Heart left ventricle (tissue), 16 donors: ENCODE measurements around the gene C9orf152. TPM values are rescaled to one million over a fixed set of nuclear protein-coding genes. Genes with fewer than 3 reads are reported as not detected.

ENCODE experiments used
- ATAC-seq, 4 donors: fragments of 200-7000 bp; cut with Tn5 transposase; one replicate each; pipeline ENCODE4 v1.9.1; 2020 to 2022; ENCODE audit warnings: moderate library complexity in 4 of 4, mild to moderate bottlenecking in 3 of 4, moderate number of reproducible peaks in 1 of 4
- DNase-seq, 5 donors: peaks; one replicate each; pipeline ENCODE4 v3.0.0-alpha.2; 2020
- H3K27ac ChIP-seq, 12 donors: fragments of 200-600 bp; sonication (generic) in 4 of 12; one replicate each; pipeline versions ENCODE4 v1.5.0 to v1.8.0; 2016 to 2022; ENCODE audit warnings: mild to moderate bottlenecking in 2 of 12
- H3K27me3 ChIP-seq, 9 donors: fragments of 200-600 bp; sonication (generic) in 2 of 9; one replicate each; pipeline versions ENCODE4 v1.5.1 to v1.8.0; 2016 to 2022; ENCODE audit warnings: mild to moderate bottlenecking in 3 of 9
- H3K36me3 ChIP-seq, 9 donors: fragments of 200-600 bp; sonication (generic) in 2 of 9; one replicate each; pipeline versions ENCODE4 v1.5.0 to v1.8.0; 2018 to 2022; ENCODE audit warnings: mild to moderate bottlenecking in 2 of 9
- H3K4me1 ChIP-seq, 12 donors: fragments of 200-600 bp; sonication (generic) in 4 of 12; one replicate each; pipeline versions ENCODE4 v1.5.0 to v1.8.0; 2016 to 2022; ENCODE audit warnings: mild to moderate bottlenecking in 3 of 12
- H3K4me3 ChIP-seq, 12 donors: fragments of 200-600 bp; sonication (generic) in 4 of 12; one replicate each; pipeline versions ENCODE4 v1.5.0 to v1.8.0; 2017 to 2022; ENCODE audit warnings: mild to moderate bottlenecking in 9 of 12, moderate library complexity in 4 of 12
- H3K9me3 ChIP-seq, 12 donors: fragments of 200-600 bp; sonication (generic) in 4 of 12; one replicate each; pipeline versions ENCODE4 v1.5.0 to v1.8.0; 2016 to 2022; ENCODE audit warnings: mild to moderate bottlenecking in 1 of 12
- POLR2A ChIP-seq, 2 donors: fragments of 450-650 bp; IDR thresholded peaks; one replicate each; pipeline ENCODE4 v1.6.1; 2017; ENCODE audit warnings: antibody characterized with exemption in 2 of 2, mild to moderate bottlenecking in 2 of 2, moderate library complexity in 2 of 2
- WGBS, 4 donors: extraction: QIAGEN DNeasy Blood & Tissue Kit in 2 of 4; methylation state at CpG; one replicate each; pipeline versions ENCODE4 v1.1.5 to v1.1.7; 2013 to 2018; 5-methylcytosine and 5-hydroxymethylcytosine counted together
- intact Hi-C, 10 donors: fragments of 100-400 bp; cut with DNase I; formaldehyde crosslinking; loops; one replicate each; pipeline versions ENCODE4 v1.11.1 to v1.14.2; 2022
- polyA plus RNA-seq, 2 donors: library from polyadenylated mRNA; stranded (reverse); fragments of 200-250 nt; gene quantifications; one replicate each; pipeline ENCODE4 v1.2.3, GENCODE V29; 2013
- total RNA-seq, 9 donors: library from RNA; depleted of rRNA in 2 of 9; stranded (reverse); fragments of >200 nt in 2 of 9; fragmentation: NEBNext Ultra II Directional in 3 of 9; extraction: Animal tissue kit (Norgen Biotek cat#: 25700) in 3 of 9; gene quantifications; one replicate each; pipeline versions ENCODE4 v1.1.0 to v1.2.4, GENCODE V29; 2016 to 2023
- TF ChIP-seq, protein P1 (sequence below), 12 donors: fragments of 200-600 bp; sonication (generic) in 4 of 12; IDR thresholded peaks; one replicate each; pipeline versions ENCODE4 v1.5.0 to v1.8.0; 2018 to 2022; ENCODE audit warnings: antibody characterized with exemption in 12 of 12, mild to moderate bottlenecking in 5 of 12
- donor health status: ischemic (EF 13 %, LVEDD 7.1; RV severe dilation, severe dysfunction).
- donor health status: healthy with polysubstance abuse.
- donor health status: DM: no; HTN: yes; CAD: no.
- donor health status: DM: no; HTN: no; CAD: no.
- donor health status: ischemic (EF 25% LVEDD 6.9; RV normal size, moderate dysfunction).
- donor health status: ischemic (EF 25% LVEDD 5.7; RV mildly dilated, moderate dysfunction).
- donor health status: healthy.
- donor health status: DM: yes; HTN: yes; CAD: no.
- donor health status: ischemic (EF 35%, LVEDD 5.7; RV mildly dilated, moderate dysfunction).
- donor health status: nonischemic (EF 11% LVEDD 7.7; RV severe dilation, severe dysfunction).
- donor health status: DM: yes; HTN: yes; CAD: no.
- donor health status: PGD.
- donor health status: ischemic (EF 29% LVEDD 5.4; RV normal size, mild dysfunction).
- donor health status: nonischemic (EF 23%, LVEDD 6.1; RV moderate dilation, normal function).

The C9orf152 gene
- total and polyA plus RNA-seq, 11 donors, result not detected

GRCh38 chr9:110189559-110190320 lies 18.2 kb downstream of the C9orf152 start:
- Histone ChIP-seq H3K4me3 (no peak overlapping the region), H3K27ac (peak overlapping the region in 4 of 12 donors; percentile 12 to 71 (median 53)), H3K9me3 (no peaks in the 10 kb centered on the region), H3K27me3 (no peaks in the 10 kb centered on the region), H3K36me3 (no peaks in the 10 kb centered on the region), H3K4me1 (peaks cover 0 to 42% (median 2%) of the 10 kb centered on the region in 12 donors)
- DNase-seq, result no peak
- ATAC-seq, result no peak
- intact Hi-C loops, result loop anchor here in 4 of 10 donors (10.0 kb wide), 2 partner anchors 435 to 495 kb away; no protein-coding TSS in a partner anchor
- WGBS, 4 donors, result 90 to 94% (median 91%) methylated on average over 5 to 6 of the region's 6 CpGs
- TF ChIP-seq, protein P1, sequence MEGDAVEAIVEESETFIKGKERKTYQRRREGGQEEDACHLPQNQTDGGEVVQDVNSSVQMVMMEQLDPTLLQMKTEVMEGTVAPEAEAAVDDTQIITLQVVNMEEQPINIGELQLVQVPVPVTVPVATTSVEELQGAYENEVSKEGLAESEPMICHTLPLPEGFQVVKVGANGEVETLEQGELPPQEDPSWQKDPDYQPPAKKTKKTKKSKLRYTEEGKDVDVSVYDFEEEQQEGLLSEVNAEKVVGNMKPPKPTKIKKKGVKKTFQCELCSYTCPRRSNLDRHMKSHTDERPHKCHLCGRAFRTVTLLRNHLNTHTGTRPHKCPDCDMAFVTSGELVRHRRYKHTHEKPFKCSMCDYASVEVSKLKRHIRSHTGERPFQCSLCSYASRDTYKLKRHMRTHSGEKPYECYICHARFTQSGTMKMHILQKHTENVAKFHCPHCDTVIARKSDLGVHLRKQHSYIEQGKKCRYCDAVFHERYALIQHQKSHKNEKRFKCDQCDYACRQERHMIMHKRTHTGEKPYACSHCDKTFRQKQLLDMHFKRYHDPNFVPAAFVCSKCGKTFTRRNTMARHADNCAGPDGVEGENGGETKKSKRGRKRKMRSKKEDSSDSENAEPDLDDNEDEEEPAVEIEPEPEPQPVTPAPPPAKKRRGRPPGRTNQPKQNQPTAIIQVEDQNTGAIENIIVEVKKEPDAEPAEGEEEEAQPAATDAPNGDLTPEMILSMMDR (IDR thresholded peaks at IDR 0.05), result no peak
- no peak for TF ChIP-seq POLR2A (IDR thresholded peaks at IDR 0.05)

GRCh38 chr9:110188991-110189390 lies 19.0 kb downstream of the C9orf152 start:
- Histone ChIP-seq H3K36me3 (no peaks in the 10 kb centered on the region), H3K27ac (peak overlapping the region in 3 of 12 donors; percentile 12 to 71 (median 68)), H3K4me3 (no peak overlapping the region), H3K9me3 (no peaks in the 10 kb centered on the region), H3K27me3 (no peaks in the 10 kb centered on the region), H3K4me1 (peaks cover 0 to 42% (median 2%) of the 10 kb centered on the region in 12 donors)
- no peak for TF ChIP-seq POLR2A (IDR thresholded peaks at IDR 0.05)
- TF ChIP-seq, protein P1 (IDR thresholded peaks at IDR 0.05), result no peak
- DNase-seq (peak in 2 of 5 donors; percentile 28 to 40), ATAC-seq (peak; percentile 49 to 79 (median 72))
- intact Hi-C loops, result loop anchor here in 3 of 10 donors (10.0 kb wide), 1 partner anchor 436 kb away; no protein-coding TSS in a partner anchor
- WGBS, 4 donors, result 47 to 62% (median 53%) methylated on average over 4 of the region's 4 CpGs

GRCh38 chr9:110188101-110188500 lies 19.9 kb downstream of the C9orf152 start:
- TF ChIP-seq POLR2A (IDR thresholded peaks at IDR 0.05), result no peak
- TF ChIP-seq, protein P1 (IDR thresholded peaks at IDR 0.05), result no peak
- Histone ChIP-seq H3K27me3 (no peaks in the 10 kb centered on the region), H3K36me3 (no peaks in the 10 kb centered on the region), H3K9me3 (no peaks in the 10 kb centered on the region), H3K4me1 (peaks cover 0 to 36% (median 1%) of the 10 kb centered on the region in 12 donors), H3K27ac (peak overlapping the region in 2 of 12 donors; percentile 12 to 71), H3K4me3 (no peak overlapping the region)
- WGBS, 4 donors, result 62 to 93% (median 80%) methylated on average over 4 of the region's 4 CpGs
- DNase-seq, result no peak
- no peak for ATAC-seq
- intact Hi-C loops, result loop anchor here in 3 of 10 donors (10.0 kb wide), 1 partner anchor 437 kb away; no protein-coding TSS in a partner anchor

- Histone ChIP-seq H3K9me3 (no peaks in the 10 kb centered on the region), H3K4me3 (no peak overlapping the region), H3K27me3 (no peaks in the 10 kb centered on the region), H3K27ac (no peak overlapping the region), H3K36me3 (no peaks in the 10 kb centered on the region), H3K4me1 (peaks cover 0 to 27% (median 1%) of the 10 kb centered on the region in 12 donors)
- DNase-seq, result no peak
- intact Hi-C loops, result loop anchor here in 3 of 10 donors (10.0 kb wide), 1 partner anchor 438 kb away; no protein-coding TSS in a partner anchor
- TF ChIP-seq POLR2A (IDR thresholded peaks at IDR 0.05), result no peak
- TF ChIP-seq, protein P1 (IDR thresholded peaks at IDR 0.05), result no peak
- WGBS, 4 donors, result 36 to 65% (median 57%) methylated on average over 2 of the region's 2 CpGs
- ATAC-seq, result peak in 3 of 4 donors; percentile 13 to 37 (median 32)
Measured at GRCh38 chr9:110187126-110187525, 20.8 kb downstream of the C9orf152 start.
